Dermis blood vessel endothelial cell (primary cell): ENCODE data around the gene BIRC7. TPM values are rescaled to one million over a fixed set of nuclear protein-coding genes. Genes with fewer than 3 reads are reported as not detected.
"Not testable (repeated sequence)": the region's sequence is repeated elsewhere in the genome, so short reads cannot be mapped to it uniquely, and the experiment has no call there.

Experiments used
- DNase-seq: peaks from one replicate; pipeline ENCODE4 v3.0.0; 2010
- total RNA-seq: library from RNA; depleted of rRNA; stranded (reverse); fragments of >200 nt; gene quantifications from 2 replicates; pipeline ENCODE4 v1.2.3, GENCODE V29; 2014

The BIRC7 gene
- total RNA-seq, 1 donor from 2014 or later, result not detected

DNA sequence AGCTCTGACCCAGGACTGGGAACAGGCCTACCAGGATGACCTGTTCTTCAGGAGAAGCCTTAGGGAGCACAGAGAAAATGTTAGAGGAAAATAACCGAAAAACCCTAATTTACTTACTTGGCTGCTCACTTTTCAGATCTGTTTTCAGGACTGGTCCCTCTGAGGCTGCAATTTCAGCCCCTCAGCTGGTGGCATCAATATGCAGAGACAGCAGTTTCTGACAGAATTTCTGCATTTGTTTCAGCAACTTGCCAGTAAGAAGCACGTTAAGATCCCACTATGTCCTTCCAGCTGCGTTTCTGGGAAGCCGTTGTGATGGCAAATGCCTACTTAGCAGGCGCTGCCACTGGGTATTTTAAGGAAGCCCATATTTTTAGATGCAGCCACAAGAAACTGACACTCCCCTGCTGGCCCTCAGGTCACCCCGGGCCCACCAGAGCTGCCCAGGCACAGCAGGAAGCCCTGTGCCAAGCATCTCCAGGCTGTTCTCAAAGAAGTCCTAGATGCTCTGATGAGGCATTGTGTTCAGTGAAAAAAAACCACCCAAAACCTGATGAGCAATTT is 27.3 kb upstream of the BIRC7 start:
- no peak for DNase-seq

DNA sequence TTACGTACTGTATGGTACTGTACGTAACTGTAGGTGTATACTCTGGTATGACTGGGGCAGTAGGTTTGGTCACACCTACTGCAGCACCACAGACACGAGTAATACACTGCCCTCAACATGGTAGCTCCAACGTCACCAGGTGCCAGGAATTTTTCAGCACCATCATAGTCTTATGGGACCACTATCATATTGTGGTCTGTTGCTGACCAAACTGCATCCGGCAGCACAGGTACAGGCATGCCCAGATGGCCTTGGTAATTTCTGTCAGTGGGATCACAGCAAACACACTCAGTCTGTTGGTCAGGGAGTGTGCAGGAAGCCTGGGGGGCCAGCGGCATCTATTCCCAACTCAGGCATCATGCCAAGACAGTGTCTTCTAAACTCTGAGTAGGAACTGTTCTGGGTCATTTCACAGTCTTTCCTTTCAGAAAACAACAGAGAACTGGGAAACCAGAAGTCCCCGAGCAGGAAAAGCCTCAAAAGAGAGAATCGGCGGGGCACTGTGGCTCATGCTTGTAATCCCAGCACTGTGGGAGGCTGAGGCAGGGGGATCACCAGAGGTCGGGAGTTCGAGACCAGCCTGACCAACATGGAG is 25.6 kb upstream of the BIRC7 start:
- DNase-seq, result no peak

DNA sequence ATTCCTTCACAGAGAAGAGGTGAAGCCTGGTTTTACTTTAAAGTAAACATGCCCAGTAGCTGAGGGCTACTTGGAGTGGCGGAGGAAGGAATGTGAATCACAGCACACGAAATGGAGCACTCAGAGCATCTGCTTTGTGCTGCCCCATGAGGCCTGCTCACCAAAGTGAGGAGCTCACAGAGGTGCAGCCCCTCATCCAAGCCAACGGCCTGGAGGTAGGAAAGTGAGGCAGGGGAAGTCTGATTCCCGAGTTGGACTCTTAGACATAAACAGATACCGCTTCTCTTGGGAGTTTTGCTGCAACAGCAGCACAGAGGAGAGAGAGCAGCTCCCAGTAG is 23.3 kb upstream of the BIRC7 start:
- DNase-seq, result no peak

DNA sequence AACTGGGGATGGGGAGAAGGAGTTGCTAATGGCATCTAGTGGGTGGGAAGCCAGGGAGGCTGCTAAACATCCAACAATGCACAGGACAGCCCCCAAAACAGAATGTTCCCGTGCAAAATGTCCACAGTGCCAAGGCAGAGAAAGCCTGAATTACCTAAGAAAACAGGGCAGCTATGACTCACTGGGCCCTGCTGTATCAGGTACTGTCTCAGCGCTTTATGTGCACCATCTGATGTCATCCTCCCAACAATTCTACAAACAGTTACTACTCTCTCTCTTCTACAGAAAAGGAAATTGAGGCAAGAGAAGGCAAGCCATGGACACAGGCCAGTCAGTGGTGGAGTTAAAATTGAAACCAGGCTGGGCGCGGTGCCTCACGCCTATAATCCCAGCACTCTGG is 22.9 kb upstream of the BIRC7 start:
- DNase-seq, result no peak

DNA sequence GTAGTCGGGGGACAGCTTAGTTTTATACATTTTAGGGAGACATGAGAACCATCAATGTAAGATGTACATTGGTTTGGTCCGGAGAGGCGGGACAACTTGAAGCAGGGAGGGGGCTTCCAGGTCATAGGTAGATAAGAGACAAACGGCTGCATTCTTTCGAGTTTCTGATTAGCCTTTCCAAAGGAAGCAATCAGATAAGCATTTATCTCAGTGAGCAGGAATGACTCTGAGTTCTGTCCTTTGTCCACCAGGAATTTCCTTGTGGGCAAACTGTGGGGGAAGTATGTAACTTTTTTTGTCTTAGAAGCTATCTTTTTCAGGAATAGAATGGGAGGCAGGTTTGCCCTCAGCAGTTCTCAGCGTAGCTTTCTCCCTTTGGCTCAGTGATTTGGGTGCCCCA is 21.2 kb upstream of the BIRC7 start:
- DNase-seq, result no peak

DNA sequence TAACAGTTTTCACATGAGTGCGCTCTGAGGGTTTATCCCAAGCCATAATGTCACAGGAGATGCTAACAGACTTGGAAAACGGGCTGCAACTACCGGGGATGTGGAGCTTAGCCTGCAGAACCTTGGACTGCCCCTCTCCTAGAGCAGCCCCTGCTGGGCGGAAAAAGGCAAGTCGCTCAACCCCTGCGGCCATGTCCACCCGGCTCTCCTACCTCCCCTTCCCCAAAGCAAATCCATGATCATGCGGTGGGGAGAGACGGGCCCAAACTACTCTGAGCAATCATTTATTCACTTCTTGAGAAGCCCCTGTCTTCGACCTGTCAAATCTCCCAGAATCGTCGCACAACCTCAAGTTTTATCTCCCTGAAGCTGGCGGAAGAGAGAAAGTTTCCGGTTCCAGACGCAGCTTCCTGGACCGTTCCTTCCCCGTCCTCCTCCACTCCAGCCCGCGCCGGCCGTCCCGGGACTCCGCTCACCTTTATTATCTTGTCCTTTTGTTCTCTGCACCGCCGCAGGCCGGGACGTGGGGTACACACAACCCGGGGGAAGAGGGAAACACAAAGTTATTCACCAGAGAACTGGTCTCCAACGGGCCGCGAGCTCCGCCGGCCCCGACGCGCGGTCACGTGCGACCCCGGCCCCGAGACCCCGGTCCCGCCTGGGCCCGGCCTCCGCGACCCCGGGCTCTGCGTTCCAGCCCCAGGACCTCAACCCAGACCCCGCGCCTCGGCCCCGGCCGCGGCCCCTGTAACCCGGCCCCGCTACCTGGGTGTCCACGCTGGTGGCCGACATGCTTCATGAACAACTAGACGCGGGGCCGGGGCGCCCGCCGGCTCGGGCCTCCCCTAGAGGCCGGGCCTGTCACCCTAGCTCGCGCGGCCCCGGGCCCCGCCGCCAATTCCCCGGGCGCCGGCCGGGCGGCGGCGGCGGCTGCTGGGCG is 20.3 kb upstream of the BIRC7 start:
- peak; percentile 78 for DNase-seq

DNA sequence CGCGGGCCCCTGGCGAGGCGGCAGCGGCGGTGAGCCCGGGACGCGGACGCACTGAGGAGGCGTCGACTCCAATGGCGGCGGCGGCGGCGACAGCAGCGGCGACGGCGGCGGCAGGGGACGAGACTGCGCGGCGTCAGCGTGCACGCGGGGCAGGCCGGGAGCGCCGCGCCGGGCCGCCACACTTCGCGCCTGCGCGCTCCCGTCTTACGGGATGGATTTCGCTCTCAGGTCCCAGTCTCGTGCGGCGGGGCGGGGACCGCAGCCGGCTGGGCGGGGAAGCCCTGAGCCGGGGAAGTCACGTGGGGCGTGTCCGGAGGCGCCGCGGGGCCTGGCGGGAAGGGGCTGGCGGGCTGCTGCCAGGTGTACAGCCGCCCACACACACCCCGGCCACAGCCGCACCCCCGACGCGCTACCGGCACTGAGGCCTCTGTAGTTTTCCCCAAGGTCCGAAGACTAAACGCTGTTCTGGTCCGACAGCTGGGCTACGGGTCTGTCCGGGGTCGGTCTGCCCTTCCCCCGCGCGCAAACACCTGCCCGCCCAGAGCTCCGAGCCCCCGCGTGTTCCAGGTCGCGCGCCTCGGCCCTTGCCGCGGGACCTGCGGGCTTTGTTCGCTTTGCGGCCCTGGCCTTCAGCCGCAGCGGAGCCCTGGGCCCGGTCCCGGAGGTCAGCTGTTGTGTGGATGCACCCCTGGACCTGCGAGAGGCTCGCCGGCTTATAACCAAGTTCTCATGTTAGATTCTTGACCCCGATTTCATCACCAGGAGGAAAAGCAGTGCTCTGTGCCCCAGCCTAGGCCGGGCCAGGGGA is 19.5 kb upstream of the BIRC7 start, which contains the start of gene YTHDF1:
YTHDF1 (minus strand) TSS at position 91 of the 808 bp plus-strand sequence. CDS start 239 bp downstream, outside the sequence.
- DNase-seq, result peak; percentile 96

DNA sequence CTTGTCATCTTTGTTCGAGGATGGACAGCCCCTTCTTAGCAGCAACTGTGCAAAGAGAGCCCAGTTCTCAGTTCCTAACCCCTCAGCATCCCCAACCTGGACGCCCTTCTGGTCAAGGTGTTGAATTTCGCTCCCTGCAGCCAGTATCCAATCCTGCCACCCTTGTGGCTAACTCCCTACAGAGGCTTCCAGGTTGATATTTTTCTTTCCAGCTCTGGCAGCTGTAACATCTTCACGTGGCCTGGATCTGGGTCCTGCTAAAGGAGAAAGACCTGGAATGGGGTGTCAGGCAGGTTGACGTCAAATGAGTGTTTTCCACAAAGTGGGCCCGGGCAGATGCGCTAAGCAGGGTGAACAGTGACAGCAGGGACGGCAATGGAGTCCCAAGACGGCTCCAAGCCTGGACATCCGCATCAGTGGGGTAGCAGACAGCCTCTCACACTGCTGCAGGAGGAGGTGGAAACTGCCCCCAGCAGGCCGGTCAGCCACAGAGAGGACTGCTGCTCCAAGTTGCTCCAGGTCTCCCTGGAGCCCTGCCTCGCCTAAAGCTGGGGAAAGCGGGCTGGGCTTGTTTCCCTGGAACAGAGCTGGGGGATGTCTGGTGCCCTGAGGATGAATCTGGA is 18.7 kb upstream of the BIRC7 start:
- no peak for DNase-seq

DNA sequence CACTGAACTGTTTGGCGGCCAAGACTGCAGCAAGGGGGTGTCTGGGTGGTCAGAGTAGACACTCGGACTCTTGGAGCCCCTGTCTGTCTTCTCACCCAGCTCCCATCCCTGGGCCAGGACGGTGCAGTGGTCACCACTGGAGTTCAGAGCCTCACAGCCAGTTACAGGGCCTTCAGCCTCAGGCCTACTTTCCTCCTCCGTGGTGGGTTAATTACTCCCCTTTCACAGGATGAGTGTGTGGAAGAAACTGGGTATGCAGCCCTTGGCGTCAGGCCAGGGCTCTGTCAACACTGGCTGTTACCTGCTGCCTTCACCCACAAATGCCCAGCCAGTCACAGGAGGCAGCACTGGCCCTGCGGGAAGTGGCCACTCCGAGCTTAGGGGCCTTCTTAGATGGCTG is 18.0 kb upstream of the BIRC7 start:
- no peak for DNase-seq

DNA sequence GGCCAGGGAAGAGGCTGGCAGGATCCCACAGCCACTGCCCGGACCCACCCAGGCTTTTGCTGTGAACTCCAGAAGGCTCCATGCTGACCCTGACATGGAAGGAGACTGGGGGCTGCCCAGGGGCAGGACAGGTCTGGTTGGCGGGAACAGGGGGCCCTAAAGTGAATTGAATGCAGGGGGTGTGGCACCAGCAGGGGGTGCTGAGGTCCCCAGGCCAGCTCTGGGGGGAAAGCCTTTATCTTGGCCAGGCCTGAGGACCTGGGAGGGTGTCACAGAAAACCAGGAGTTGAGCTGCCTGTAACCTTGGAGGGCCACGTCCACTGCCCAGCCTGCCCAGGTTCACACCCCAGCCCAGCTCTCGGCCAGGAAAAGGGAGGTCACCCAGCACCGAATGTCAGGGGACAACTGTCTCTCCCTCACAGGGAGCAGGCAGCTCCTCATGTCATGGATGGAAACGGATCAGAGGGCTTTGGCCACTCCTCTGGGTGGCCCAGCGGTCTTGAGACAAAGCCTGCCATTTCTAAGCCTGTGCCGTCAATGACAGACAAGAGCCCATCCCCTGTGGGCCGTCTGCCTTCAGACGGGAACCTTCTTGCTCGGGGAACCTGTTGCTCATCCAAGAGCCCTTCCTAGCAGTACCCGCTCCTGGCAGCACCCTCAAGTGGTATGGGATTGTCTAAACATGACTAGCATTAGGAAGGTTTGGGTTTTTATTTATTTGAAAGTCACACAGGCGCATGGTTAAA is 16.8 kb upstream of the BIRC7 start:
- no peak for DNase-seq

DNA sequence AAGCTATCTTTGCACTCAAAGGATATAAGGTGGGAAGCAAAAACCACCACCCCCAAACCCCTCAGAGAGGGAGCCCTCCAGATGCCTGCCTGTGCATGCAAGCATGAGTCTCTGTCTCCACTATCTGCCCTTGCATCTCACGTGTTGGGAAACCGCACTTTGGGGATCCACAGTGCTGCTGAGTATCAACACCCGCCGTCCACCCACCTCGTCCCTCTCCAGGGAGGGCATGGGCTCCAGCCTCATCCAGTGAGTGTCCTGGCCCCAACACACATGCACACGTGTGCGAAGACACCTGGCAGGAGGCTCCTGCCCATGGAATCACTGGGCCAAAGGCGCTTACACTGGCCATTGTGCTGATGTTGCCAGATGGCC is 16.3 kb upstream of the BIRC7 start:
- no peak for DNase-seq

DNA sequence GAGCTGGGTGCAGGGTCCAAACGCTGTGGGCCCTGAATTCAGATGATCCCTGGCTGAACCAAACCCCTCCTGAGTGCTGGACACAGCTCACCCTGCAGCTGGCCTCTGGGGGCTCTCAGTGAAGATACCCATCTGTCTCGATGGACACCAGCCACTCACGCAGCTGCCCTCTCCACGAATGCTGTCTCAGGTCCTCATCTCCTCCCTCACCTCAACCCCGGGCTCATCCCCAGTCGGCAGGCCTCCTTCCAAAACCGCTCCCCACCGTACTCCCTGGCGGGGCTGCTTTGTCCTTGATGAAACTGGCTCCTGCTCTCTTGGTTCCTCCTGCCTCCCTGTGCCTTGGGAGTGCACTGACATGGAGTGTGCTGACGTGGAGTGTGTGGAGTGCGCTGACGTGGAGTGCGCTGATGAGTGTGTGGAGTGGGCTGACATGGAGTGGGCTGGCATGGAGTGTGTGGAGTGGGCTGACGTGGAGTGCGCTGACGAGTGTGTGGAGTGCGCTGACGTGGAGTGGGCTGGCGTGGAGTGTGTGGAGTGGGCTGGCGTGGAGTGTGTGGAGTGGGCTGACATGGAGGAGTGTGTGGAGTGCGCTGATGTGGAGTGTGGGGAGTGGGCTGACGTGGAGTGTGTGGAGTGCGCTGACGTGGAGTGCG is 15.7 kb upstream of the BIRC7 start:
- no peak for DNase-seq

DNA sequence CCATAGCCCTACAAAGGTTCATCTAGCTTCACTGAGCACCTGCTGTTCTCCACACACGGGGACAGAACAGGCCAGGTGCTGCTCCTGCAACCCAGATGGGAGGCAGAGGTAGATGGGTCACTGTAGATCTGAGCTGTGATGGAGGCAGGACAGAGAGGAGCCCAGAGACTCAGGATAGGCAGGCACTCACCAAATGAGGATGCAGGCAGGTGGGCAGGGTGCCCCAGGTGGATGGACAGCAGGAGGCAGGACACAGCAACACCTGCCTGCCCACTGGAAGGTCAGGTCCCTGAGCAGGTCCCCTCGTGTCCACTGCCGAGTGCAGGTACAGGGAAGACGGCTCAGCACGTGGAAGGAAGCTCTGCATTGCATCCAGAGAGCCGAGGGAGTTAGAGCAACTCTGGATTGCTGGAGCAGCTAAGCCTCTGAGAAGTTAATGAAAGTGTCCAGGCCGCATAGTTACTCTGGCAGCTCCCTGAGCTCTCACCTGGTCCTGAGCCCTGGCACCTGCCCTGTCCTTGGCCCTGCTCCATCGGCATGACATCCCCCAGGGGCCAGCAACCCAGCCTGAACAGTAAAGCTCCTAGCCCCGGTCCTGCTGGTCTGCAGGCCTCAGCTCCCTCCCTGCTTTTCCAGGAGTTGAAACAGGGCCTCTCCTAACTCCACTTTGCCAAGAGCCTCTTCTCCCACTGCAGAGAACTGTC is 14.9 kb upstream of the BIRC7 start:
- no peak for DNase-seq

DNA sequence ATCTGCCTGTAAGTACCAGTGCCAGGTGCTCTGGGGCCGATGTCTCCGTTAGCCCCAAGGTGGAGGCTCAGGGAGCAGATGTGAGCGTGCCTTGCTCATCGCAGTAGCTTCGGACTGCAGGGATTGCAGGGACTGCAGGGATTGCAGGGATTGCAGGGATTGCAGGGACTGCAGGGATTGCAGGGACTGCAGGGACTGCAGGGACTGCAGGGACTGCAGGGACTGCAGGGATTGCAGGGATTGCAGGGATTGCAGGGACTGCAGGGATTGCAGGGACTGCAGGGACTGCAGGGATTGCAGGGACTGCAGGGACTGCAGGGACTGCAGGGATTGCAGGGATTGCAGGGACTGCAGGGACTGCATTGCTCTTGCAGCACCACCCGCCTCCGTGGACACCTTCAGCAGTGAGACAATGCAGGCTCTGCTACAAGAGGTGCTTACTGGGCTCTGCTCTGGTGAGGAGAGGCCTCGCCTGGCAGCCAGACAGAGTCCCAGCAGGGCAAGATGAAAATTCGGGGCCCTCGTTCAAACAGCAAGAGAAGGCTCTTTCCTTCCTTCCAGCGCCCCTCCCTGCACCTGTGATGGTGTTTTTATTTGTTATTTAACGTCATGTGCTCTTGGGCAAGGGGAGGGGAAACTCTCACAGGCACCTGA is 14.2 kb upstream of the BIRC7 start:
- not testable (repeated sequence) for DNase-seq

DNA sequence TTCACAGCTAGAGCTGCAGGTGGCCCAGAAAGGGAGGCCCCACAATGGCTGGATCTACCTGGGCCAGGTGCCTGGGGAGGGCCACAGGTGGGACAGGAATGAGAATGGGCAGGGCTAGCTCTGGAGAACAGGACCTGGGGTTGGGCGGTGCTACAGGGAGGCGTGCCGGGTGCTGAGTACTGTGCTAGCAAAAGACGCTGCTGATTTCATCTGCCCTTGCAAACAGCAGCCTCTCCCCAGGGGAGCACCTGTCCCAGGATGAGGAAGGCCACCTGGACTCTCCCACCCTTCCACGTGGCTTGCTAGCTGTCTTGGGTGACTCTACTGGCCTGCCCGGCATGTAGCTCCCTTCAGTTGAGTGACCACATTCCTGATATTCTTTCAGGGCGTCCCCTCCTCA is 13.2 kb upstream of the BIRC7 start:
- DNase-seq, result no peak

DNA sequence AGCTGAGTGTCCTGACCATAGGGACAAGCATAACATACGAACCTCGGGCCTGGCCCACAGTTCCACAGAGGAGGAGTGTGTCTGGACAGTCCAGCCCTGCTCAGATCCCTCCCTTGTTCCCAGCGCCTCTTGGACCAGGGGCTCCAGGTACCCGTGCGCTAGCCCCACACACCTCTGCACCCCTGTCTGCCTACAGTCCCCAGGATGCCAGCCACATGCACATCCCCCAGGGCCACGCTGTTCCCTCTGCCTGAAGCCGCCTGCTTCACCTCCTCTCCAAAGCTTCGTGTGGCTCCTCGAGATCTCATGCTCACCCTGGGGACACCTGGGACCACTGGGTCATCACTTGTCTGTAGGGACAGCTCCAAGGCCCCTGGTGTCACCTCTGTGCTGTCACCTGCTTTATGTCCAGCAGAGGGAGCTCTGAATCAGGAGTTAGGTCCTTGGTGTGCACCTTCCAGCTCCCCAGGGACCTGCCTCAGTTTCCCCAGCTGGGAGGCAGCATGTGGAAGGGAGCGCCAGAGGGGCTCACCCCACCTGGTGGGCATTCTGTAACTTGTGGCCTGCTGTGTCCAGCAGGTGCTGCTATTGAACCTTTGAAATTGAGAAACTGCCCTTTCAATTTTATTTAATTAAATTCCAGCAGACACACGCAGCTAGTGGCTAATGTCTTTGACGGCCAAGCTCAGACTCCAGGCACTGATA is 12.4 kb upstream of the BIRC7 start:
- DNase-seq, result peak; percentile 67

DNA sequence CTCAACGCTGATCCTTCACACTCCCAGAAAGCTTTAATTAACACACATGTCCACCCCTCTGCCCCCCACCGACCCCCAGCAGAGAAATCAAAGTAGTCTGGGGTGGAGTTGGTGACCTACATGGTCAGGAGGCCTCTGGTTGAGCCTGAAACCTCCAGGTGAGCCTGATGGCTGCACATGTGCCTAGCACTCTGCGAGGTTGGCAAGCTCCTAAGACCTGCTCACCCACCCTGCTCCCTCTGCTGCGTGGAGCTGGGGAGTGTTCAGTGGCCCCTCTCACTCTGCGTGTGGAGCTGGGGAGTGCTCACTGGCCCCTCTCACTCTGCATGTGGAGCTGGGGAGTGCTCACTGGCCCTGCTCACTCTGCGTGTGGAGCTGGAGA is 11.9 kb upstream of the BIRC7 start:
- DNase-seq, result no peak

DNA sequence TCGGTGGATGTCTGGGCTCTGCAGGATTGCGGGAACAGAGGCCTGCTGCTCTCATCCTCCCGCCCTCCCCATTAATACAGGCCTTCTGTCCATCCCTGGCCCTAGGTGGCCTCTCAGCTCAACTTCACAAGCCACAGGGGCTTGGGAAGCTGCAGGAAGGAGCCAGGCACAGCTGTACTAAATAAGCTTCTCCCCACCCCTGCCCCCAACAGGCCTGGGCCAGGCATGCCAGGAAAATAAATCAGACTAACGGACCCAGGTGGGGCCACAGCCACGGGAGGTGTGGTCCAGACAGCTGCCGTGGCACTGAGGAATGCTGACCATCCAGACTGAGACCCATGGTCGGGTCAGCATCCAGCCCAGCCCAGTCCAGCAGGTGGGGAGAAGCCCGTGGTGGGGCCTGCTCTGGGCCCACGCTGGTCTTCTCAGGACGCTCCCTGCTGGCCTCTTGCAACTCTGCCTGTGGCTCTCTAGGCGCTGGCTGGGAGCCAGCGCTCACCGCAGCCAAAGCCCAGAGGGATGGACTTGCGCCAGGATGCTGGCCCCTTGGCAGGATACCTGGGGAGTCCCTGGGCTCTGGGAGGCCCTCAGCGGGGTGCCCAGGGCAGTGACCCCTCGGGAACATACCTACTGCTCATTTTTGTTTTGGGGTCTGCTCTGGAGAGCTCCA is 11.2 kb upstream of the BIRC7 start:
- DNase-seq, result peak; percentile 50

DNA sequence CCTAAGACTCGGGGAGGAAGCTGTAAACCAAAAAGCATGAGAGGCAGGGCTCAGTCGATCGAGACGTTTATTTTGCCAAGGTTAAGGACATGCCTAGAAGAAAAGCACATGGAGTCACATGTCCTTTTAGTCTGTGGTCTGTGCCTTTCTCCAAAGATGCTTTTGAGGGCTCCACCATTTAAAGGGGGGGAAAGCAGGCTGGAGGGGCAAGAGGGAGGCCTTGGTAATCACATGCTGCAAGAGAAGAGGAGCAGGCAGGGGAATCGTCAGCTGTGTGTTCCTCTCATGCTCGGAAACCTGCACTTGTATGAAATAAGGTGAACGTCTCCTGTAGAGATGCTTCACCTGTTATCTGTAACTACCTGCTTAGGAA is 10.6 kb upstream of the BIRC7 start:
- DNase-seq, result no peak
